Mucosa of descending colon (tissue), 3 donors: ENCODE results near the gene AAMP. TPM values are rescaled to one million over a fixed set of nuclear protein-coding genes. Genes with fewer than 3 reads are reported as not detected.

Experiments used
- ATAC-seq: fragments of 200-7000 bp; cut with Tn5 transposase; one replicate; pipeline ENCODE4 v1.9.1; 2020; ENCODE audit warnings: mild to moderate bottlenecking, moderate library complexity
- DNase-seq, 3 donors: peaks; one replicate each; pipeline ENCODE4 v3.0.0-alpha.2; 2020
- H3K36me3 ChIP-seq: fragments of 200-600 bp; one replicate; pipeline ENCODE4 v1.8.0; 2021; ENCODE audit warnings: low read depth, mild to moderate bottlenecking
- H3K4me1 ChIP-seq: fragments of 200-600 bp; one replicate; pipeline ENCODE4 v1.8.0; 2021; ENCODE audit warnings: low read depth, mild to moderate bottlenecking
- H3K4me3 ChIP-seq: fragments of 200-600 bp; one replicate; pipeline ENCODE4 v1.8.0; 2021; ENCODE audit warnings: mild to moderate bottlenecking
- H3K9me3 ChIP-seq: fragments of 200-600 bp; one replicate; pipeline ENCODE4 v1.8.0; 2021; ENCODE audit warnings: mild to moderate bottlenecking
- intact Hi-C, 2 donors: fragments of 100-400 bp; cut with DNase I in 1 of 2; cut with micrococcal nuclease in 1 of 2; formaldehyde crosslinking; loops; one replicate each; pipeline versions ENCODE4 v1.11.0 to v1.11.1; 2022; cut with DNase I, micrococcal nuclease
- total RNA-seq, 3 donors: library from RNA; stranded (reverse); fragmentation: NEBNext Ultra II Directional in 2 of 3; extraction: Animal tissue kit (Norgen Biotek cat#: 25700) in 2 of 3; gene quantifications; one replicate each; pipeline versions ENCODE4 v1.2.1 to v1.2.4, GENCODE V29; 2021 to 2023
- TF ChIP-seq, protein P1 (sequence below): fragments of 200-600 bp; IDR thresholded peaks from one replicate; pipeline ENCODE4 v1.8.0; 2022; ENCODE audit warnings: antibody characterized with exemption, mild to moderate bottlenecking
- donor health status: DM: no; HTN: no; CAD: no; lungs with moderate emphysema.
- donor health status: DM: no; HTN: no; CAD: no.
- donor health status: DM: no; HTN: yes; CAD: no.

AAMP gene
- total RNA-seq, 3 donors from 2014 or later, result 80.2 to 97.0 (median 94.1) TPM

DNA sequence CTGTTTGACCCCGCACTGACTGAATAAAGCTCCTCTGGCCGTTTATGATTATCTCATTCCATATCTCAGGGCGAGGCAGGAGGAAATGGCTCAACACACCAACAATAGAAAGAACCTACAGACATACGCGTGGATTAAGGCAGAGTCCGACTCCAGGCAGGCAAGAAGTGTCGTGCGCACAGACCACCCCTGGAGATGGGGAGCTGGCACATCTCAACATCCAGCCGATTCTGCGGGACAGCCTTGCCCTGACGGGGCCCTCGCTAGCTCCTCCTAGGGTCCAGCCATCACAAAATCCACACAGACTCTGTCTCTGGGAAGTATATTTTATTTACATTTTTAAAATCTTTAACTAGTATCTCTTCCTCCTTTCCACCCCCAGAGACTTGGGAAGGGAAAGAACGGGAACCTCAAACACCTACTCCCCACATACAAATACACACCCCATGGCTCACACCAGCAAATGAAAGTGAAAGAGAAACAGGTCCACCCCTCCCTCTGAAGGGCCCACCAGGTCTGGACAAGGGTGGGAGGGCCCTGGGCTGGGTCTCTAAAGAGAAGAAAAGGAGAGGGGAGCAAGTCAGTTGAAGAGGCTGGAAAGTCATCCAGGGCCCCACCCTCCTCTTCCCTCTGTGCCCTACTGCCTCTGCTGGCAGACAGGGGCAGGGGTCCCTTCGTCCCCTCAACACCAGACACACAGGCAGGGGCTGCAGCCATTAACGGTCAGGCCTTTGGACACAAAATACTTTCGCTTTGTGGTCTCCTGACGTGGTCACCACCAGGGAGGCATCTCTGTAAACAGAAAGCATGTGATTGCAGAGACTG is 5.9 kb downstream of the AAMP start:
- Histone ChIP-seq H3K4me3 (no peak overlapping the region), H3K4me1 (peaks cover 58% of the 10 kb centered on the region), H3K36me3 (no peaks in the 10 kb centered on the region), H3K9me3 (no peaks in the 10 kb centered on the region)
- ATAC-seq (peak; percentile 58), DNase-seq (peak in 2 of 3 donors; percentile 60 to 62)
- intact Hi-C loops, result no loop called here
- TF ChIP-seq, protein P1, sequence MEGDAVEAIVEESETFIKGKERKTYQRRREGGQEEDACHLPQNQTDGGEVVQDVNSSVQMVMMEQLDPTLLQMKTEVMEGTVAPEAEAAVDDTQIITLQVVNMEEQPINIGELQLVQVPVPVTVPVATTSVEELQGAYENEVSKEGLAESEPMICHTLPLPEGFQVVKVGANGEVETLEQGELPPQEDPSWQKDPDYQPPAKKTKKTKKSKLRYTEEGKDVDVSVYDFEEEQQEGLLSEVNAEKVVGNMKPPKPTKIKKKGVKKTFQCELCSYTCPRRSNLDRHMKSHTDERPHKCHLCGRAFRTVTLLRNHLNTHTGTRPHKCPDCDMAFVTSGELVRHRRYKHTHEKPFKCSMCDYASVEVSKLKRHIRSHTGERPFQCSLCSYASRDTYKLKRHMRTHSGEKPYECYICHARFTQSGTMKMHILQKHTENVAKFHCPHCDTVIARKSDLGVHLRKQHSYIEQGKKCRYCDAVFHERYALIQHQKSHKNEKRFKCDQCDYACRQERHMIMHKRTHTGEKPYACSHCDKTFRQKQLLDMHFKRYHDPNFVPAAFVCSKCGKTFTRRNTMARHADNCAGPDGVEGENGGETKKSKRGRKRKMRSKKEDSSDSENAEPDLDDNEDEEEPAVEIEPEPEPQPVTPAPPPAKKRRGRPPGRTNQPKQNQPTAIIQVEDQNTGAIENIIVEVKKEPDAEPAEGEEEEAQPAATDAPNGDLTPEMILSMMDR, result no peak

DNA sequence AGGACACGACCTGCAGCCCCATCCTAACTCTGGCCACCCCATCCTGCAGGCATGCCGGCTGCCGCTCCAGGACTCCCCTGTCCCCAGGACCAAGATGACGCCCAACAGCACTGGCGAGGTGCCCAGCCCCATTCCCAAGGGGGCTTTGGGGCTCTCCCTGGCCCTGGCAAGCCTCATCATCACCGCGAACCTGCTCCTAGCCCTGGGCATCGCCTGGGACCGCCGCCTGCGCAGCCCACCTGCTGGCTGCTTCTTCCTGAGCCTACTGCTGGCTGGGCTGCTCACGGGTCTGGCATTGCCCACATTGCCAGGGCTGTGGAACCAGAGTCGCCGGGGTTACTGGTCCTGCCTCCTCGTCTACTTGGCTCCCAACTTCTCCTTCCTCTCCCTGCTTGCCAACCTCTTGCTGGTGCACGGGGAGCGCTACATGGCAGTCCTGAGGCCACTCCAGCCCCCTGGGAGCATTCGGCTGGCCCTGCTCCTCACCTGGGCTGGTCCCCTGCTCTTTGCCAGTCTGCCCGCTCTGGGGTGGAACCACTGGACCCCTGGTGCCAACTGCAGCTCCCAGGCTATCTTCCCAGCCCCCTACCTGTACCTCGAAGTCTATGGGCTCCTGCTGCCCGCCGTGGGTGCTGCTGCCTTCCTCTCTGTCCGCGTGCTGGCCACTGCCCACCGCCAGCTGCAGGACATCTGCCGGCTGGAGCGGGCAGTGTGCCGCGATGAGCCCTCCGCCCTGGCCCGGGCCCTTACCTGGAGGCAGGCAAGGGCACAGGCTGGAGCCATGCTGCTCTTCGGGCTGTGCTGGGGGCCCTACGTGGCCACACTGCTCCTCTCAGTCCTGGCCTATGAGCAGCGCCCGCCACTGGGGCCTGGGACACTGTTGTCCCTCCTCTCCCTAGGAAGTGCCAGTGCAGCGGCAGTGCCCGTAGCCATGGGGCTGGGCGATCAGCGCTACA is 7.0 kb downstream of the AAMP start:
- peaks cover 53% of the 10 kb centered on the region for H3K4me1 ChIP-seq

DNA sequence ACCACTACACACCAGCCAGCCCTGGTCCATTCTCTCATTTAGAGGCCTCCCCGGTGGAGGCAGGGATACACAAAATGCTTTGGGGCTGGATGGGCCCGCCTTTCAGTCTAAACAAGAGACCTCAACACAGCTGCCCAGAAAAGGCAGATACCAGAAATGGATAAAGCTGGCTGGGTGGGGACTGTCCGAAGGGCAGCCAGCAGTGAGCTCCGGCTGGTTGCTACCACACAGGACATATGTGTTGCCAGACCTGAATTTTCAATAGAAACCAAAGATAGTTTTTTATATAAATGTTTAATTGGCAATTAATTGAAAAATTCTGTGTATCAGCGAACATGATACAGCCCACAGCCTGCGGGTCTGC is 7.7 kb downstream of the AAMP start:
- TF ChIP-seq, protein P1, result no peak
- intact Hi-C loops, result no loop called here
- H3K4me3 ChIP-seq, result no peak overlapping the region
- H3K4me1 ChIP-seq, result peaks cover 52% of the 10 kb centered on the region
- no peaks in the 10 kb centered on the region for H3K9me3 ChIP-seq
- DNase-seq (no peak), ATAC-seq (no peak)
- no peaks in the 10 kb centered on the region for H3K36me3 ChIP-seq

More for the DNA sequence above, 7.0 kb downstream of the AAMP start:
- Histone ChIP-seq H3K4me3 (no peak overlapping the region), H3K36me3 (no peaks in the 10 kb centered on the region), H3K9me3 (no peaks in the 10 kb centered on the region)
- intact Hi-C loops, result no loop called here
- no peak for ATAC-seq
- no peak for DNase-seq
- TF ChIP-seq, protein P1, result no peak

DNA sequence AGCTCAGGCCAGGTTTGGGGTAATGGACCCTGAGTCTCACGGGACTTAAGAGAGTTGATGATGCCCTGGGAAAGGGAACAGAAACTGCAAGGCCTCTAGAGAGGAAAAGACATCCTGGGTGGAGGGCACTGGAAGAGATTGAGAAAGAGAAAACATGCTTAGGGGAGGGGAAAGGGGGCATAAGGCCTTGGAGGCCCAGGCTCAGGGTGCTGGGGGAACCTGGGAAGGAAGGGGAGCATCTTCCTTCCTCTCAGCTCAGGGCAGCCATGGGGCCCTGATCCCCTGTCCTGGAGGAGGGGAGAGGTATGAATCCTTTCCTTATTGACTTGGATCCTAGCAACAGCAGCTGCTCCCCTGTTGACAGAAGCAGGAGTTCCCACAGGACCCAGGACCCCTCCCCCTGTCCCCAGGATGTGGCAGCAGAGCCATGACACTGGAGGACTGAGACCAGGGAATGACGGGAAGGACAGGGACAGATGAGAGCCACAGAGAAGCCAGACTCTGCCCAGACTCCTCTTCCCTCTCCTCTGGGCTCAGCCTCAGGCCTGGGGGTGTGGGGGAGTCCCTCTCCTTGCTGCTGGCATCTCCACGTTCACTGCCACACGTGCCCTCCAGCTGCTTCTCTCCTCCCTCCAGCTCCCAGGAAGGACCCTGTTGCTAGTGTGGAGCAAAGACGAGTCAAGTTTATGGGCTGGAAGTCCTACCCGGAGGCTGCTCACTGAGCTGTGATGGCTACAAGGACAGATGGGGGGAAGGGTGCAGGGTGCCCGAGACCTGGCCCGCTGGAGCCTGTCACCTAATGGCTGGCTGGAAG is 8.3 kb downstream of the AAMP start:
- no peak for DNase-seq
- Histone ChIP-seq H3K9me3 (no peaks in the 10 kb centered on the region), H3K4me3 (no peak overlapping the region), H3K36me3 (no peaks in the 10 kb centered on the region), H3K4me1 (peaks cover 52% of the 10 kb centered on the region)
- intact Hi-C loops, result no loop called here
- peak; percentile 15 for ATAC-seq
- TF ChIP-seq, protein P1, result no peak

DNA sequence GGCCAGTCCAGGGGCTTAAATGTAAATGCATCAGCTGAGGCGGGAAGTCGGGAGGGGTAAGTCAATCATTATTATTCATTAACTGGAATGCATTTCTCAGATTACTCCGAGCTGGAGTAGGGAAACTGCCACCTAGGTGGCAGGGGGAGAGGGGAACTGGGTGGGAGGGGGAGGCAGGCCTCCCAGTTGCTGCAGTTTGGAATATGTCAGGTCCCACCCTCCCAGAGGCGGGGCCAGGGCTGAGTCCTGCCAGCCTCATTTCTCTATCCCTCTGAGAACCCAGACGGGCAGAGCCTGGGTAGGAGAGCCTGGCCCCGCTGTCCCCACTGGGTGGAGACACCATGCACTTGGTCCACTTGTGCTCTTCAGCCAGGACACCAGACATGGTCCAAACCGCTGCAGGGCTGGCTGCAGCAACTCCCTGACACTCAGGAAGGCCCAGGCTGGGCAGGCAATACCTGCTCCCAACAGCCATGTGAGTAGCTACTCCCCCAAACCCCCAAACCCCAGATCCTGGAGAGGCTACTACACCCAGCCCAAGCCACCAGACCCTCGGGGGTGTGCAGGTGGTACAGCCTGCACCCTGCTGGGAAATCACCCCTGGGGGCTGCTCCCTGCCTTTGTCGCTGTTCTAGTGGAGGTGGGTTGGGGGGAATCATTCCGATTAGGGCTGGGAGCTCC is 9.1 kb downstream of the AAMP start, which contains the start of gene GPBAR1:
GPBAR1 (plus strand) TSS at position 274 of the 681 bp plus-strand sequence. CDS start 1,710 bp downstream, outside the sequence.
- Histone ChIP-seq H3K9me3 (no peaks in the 10 kb centered on the region), H3K4me1 (peaks cover 52% of the 10 kb centered on the region), H3K4me3 (no peak within 1 kb of the TSS), H3K36me3 (no peaks in the 10 kb centered on the region)
- TF ChIP-seq, protein P1, result no peak
- intact Hi-C loops, result no loop called here
- DNase-seq (peak in 2 of 3 donors; percentile 55 to 60), ATAC-seq (peak; percentile 8)
